Measurements from ENCODE around the gene ARHGEF37.

- TF ChIP-seq CTCF (IDR thresholded peaks at IDR 0.05) (no peak), POLR2A (IDR thresholded peaks at IDR 0.05) (no peak)
These were observed 63.9 kb downstream of the ARHGEF37 start for GRCh38 chr5:149645236-149645635.

All from Peyer's patch (tissue), 4 donors.